GM21529 (cell line): Measurements from ENCODE around the gene ATXN1.

Source experiments
- ATAC-seq: cut with Tn5 transposase; IDR thresholded peaks from one replicate; pipeline ENCODE4 v1.9.1; 2021; ENCODE audit not compliant: unreplicated experiment

ATXN1 gene

GRCh38 chr6:16583144-16583762 is 178.0 kb downstream of the ATXN1 start:
- no peak for ATAC-seq

DNA sequence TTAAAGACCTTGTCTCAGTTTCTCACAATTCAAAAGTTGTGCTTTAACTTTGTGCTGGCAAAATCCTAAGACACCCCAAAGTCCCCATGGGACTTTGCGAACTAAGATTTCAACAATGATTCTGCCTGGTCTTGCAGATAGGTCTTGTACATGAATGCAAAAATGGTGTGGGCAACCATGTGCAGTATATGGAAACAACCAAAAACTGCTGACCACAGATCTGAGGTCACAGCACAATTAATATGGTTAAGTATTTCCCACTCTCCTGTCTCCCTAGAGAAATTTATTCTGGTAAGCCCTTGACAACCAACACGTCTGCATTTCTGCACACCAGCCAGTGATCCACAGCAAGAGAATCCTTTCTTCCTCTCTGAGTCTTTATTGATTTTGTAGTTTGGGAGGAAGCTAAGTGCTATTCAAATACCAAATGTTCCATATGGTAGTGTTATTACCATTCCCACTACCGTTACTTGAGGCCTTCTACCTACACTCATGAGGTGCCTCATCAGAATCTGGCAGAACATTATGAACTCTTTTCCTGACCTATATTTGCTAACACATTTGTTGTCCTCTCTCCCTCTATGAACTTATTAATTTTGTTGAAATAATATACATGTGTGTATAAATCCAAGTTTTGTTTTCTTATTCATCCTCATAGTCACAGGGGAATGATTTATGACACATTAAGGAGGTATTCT is 178.7 kb downstream of the ATXN1 start:
- ATAC-seq, result no peak

DNA sequence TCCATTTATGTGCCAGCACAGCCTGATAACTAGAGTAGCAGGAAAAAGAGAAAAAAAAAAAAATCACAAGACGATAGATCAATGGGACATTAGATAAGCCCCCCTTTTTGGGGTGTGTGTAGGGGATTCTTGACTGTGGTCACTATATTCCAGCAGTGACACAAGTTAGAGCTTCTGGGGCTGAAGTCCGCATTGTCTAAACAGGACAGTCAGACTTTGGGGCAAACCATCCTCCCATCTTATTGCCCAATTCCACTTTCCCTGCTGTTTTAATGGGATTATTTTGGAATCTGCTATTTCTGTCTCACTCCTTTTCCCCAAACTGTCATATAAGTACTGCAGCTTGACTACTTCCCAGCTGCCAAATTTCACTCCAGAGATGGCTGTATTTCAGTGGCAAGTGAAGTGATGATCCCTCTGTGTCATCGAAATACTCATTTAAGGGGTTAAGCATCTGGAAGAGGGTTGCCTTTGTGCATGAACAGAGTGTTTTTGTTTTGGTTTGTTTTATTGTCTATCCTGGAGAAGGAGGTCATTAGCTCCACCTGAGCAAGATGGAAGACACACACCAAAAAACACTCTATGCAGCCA is 182.5 kb downstream of the ATXN1 start:
- ATAC-seq, result no peak

- ATAC-seq, result peak; percentile 98
These were observed 184.6 kb downstream of the ATXN1 start for GRCh38 chr6:16576451-16577368.

DNA sequence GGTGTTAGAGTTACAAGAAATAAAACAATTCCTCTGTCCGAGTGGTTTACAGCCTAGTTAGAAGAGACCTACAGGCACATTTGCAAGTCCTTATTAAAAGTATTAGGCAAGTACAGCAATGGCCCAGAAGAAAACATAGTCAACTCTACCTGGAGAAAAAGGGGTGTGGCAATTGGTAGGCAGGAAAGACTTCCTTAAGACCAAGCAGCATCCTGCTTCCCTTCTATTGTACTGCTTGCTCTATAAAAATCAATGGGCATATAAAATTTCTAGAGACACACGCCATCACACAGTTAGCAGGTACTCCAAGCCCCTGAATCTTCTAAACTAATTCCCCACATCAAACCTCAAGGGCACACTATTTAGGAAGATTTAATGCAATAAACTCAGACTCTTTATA is 185.6 kb downstream of the ATXN1 start:
- no peak for ATAC-seq

DNA sequence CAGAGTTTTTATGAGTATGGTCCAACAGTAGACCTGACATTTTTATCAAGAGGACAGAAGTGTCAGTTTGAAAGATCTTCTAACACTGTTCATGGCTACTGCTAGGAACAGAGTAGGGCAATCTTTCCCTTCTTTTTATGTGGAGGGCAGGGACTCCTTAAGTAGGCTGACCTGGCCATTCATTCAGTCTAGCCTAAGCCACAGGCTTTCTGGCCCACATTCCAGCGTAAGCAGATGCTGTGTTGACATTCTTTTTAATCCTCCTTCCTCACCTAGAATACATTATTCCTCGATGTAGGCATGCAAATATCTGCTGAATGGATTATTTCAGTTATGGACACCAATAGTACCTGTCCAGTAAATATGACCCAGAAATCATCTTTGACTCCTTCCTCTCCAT is 188.3 kb downstream of the ATXN1 start:
- no peak for ATAC-seq

- ATAC-seq, result no peak
These were observed 188.9 kb downstream of the ATXN1 start for GRCh38 chr6:16572317-16572716.

- no peak for ATAC-seq
These were observed 190.3 kb downstream of the ATXN1 start for GRCh38 chr6:16570946-16571345.

- ATAC-seq, result no peak
These were observed 191.1 kb downstream of the ATXN1 start for GRCh38 chr6:16570221-16570553.

DNA sequence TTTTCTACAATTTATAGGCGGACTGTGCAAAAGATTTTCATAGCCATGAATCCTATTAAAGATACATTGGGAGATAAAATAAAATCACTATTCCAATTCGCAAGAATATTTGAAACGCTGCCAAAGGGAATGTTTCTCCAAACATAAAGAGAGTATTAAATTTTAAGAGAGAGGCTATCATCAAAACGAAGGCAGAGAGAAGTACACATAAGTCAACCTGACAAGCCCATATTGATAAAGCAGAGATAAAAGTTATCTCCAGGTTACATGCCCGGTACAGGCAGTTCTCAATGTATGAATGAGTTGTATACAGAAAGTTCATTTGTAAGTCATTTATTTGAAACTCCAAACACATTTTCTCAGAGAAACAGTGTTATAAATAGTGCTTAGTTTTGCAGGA is 193.1 kb downstream of the ATXN1 start:
- ATAC-seq, result no peak

DNA sequence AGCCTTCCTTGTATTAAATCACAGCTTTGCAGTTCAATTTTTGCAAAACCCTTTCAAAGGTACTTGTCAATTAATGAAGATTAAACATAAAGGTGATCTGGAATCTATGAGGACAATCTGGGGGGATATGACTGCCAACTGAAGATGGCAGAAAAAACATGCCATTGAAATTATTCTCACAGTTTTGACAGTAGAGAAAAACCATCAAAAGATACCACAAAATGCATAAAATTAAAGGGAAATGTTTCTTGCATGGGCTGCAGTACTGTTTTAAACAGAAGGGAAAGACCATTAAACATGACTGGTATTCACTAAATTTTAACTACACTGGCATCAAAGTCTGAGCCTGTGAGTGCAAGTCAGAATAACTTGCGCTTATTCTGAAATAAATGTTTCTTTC is 194.2 kb downstream of the ATXN1 start:
- ATAC-seq, result no peak

DNA sequence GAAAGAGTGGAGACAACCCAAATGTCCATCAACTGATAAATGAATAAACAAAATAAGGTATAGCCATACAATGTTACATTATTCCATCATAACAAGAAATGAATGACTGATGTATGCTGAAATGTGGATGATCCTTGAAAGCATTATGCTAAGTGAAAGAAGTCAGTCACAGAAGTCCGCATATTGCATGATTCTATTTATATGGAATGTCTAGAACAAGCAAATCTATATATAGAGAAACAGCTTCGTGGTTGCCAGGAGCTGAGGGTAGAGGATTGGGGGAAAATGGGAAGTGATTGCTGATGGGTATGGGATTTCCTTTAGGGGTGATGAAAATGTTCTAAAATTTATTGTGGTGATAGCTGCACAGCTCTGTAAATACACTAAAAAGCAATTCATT is 196.8 kb downstream of the ATXN1 start:
- ATAC-seq, result no peak

GRCh38 chr6:16563628-16564240 is 197.5 kb downstream of the ATXN1 start:
- ATAC-seq, result no peak

- no peak for ATAC-seq
These were observed 198.8 kb downstream of the ATXN1 start for GRCh38 chr6:16562498-16562897.

DNA sequence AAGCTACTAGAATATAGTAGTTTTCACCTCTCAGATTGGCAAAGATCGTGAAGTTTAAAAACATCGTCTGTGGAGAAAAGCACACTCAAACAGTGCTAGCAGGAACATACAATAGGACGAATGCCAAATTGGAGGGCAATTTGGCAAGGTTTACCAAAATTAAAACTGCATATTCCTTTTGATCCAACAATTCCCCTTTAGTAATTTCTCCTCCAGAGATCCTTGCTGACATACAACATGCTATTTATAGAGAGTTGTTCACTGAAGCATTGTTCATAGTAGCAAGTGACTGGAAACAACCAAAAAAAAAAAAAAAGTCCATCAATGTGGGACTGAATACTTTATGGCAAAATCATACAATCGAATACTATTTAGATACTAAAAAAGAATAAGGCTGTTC is 202.2 kb downstream of the ATXN1 start:
- ATAC-seq, result no peak

GRCh38 chr6:16555550-16555949 is 205.7 kb downstream of the ATXN1 start:
- no peak for ATAC-seq

- no peak for ATAC-seq
These were observed 207.7 kb downstream of the ATXN1 start for GRCh38 chr6:16553531-16553930.

DNA sequence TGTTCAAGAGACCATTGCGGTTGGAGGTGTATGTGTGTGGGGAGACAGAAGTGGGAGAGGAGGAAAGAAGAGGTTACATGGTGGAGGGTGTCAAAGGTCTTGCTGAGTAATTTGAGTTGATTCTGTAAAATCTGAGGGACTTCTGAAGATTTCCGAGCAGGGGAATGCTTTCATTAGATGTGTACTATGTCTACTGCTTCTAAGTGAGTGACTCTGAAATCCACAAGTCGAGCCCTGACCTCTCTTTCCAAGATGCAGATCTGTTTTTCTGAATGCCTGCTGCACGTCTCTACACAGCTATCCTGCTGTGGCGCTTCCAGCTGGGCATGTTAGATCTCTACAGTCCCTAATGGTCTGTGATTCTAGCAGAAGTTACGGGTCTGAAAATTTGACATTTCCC is 209.8 kb downstream of the ATXN1 start:
- no peak for ATAC-seq

DNA sequence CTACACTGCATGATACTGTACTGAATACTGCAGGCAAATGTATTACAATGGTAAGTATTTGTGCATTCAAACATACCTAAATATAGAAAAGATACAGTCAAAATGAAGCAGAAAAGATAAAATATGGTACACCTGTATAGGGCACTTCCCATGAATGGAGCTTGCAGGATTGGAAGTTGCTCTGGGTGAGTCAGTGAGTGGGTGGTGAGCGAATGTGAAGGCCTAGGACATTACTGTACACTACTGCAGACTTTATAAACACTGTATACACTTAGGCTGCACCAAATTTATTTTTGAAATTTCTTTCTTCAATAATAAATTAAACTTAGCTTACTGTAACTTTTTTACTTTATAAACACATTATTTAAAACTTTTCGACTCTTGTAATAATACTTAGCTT is 213.1 kb downstream of the ATXN1 start:
- no peak for ATAC-seq

DNA sequence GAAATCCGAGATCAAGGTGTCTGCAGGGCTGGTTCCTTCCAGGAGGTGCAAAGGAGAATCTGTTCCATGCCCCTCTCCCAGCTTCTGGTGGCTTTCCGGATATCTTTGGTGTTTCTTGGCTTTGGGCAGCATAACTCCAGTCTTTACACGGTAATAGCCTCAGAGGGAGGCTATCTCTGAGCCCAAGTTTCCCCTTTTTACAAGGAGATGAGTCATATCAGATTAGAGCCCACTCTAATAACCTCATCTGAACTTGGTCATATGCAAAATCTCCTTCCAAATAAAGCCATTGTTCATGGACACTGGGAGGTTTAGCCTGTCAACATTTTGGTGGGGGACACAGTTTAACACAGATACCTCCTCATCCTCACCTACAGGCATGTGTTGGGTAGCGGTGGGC is 213.7 kb downstream of the ATXN1 start:
- no peak for ATAC-seq

DNA sequence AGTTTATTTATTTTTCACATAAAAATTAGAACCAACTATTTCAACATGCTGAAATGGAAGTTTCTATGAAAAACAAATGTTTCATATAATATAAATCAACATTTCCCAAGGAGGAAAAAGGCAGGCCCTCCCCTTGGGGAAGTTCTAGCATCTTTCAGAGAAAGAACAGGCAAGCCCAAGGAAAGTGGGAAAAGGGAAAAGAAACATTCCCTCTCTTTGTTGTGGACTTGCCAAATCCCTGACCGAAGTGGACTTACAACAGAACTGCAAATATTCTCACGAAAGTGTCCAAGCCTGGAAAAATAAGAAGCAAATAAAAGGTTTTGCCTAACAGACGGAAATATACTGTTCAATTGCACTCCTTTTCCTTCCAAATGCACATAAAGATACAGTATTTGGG is 214.4 kb downstream of the ATXN1 start:
- ATAC-seq, result no peak
